GM23338 (cell line): ENCODE data around the gene OR1S2. TPM values are rescaled to one million over a fixed set of nuclear protein-coding genes. Genes with fewer than 3 reads are reported as not detected.

Source experiments
- ATAC-seq: fragments of 200-7000 bp; cut with Tn5 transposase; 3 replicates; pipeline ENCODE4 v1.9.1; 2020
- DNase-seq: peaks from one replicate; pipeline ENCODE4 v3.0.0-alpha.2; 2015; ENCODE audit warnings: low spot score
- H2AFZ ChIP-seq: fragments of 200-600 bp; sonication (generic); 2 replicates; pipeline ENCODE4 v1.8.0; 2016; ENCODE audit warnings: antibody characterized with exemption, mild to moderate bottlenecking, moderate library complexity
- H3F3A ChIP-seq: fragments of 200-600 bp; sonication (generic); replicated peaks from 2 replicates; pipeline ENCODE4 v1.8.0; 2017; ENCODE audit warnings: antibody characterized with exemption, mixed run types, low read depth
- H3K27ac ChIP-seq: fragments of 200-600 bp; sonication (generic); 2 replicates; pipeline ENCODE4 v1.6.1; 2016; ENCODE audit warnings: low read depth
- H3K27me3 ChIP-seq: fragments of 200-600 bp; sonication (generic); 2 replicates; pipeline ENCODE4 v1.8.0; 2016; ENCODE audit warnings: mild to moderate bottlenecking, mixed run types, moderate library complexity; ENCODE audit not compliant: insufficient read depth
- H3K36me3 ChIP-seq: fragments of 200-600 bp; sonication (generic); 2 replicates; pipeline ENCODE4 v1.8.0; 2016; ENCODE audit warnings: mild to moderate bottlenecking; ENCODE audit not compliant: insufficient read depth
- H3K4me1 ChIP-seq: fragments of 200-600 bp; sonication (generic); 2 replicates; pipeline ENCODE4 v1.8.0; 2016; ENCODE audit warnings: mild to moderate bottlenecking, moderate library complexity; ENCODE audit not compliant: insufficient read depth
- H3K4me2 ChIP-seq: fragments of 200-600 bp; sonication (generic); 2 replicates; pipeline ENCODE4 v1.7.1; 2017; ENCODE audit warnings: mixed run types
- H3K4me3 ChIP-seq: fragments of 200-600 bp; sonication (generic); 2 replicates; pipeline ENCODE4 v1.6.1; 2016; ENCODE audit warnings: mixed run types
- H3K79me2 ChIP-seq: fragments of 200-600 bp; sonication (generic); replicated peaks from 2 replicates; pipeline ENCODE4 v1.8.0; 2017; ENCODE audit warnings: mild to moderate bottlenecking; ENCODE audit not compliant: insufficient read depth
- H3K9me2 ChIP-seq: fragments of 200-600 bp; sonication (generic); 2 replicates; pipeline ENCODE4 v1.8.0; 2017; ENCODE audit not compliant: insufficient read depth
- H4K20me1 ChIP-seq: fragments of 200-600 bp; sonication (generic); replicated peaks from 2 replicates; pipeline ENCODE4 v1.8.0; 2017; ENCODE audit warnings: mild to moderate bottlenecking; ENCODE audit not compliant: insufficient read depth
- H3K27ac Mint-ChIP-seq: 2 replicates; pipeline ENCODE4 v1.8.0; 2020; ENCODE audit warnings: inconsistent platforms, mild to moderate bottlenecking, moderate library complexity, mixed read lengths
- H3K27me3 Mint-ChIP-seq: 3 replicates; pipeline ENCODE4 v1.8.0; 2022; ENCODE audit warnings: low read depth, mild to moderate bottlenecking, moderate library complexity, mixed read lengths, inconsistent platforms; ENCODE audit not compliant: insufficient read depth, poor library complexity
- H3K36me3 Mint-ChIP-seq: 3 replicates; pipeline ENCODE4 v1.8.0; 2021; ENCODE audit warnings: low read depth, mild to moderate bottlenecking, inconsistent platforms, moderate library complexity, mixed read lengths
- H3K4me1 Mint-ChIP-seq: 3 replicates; pipeline ENCODE4 v1.8.0; 2020; ENCODE audit warnings: mild to moderate bottlenecking, inconsistent platforms, mixed read lengths
- H3K4me3 Mint-ChIP-seq: 3 replicates; pipeline ENCODE4 v1.8.0; 2021; ENCODE audit warnings: moderate library complexity, mild to moderate bottlenecking, inconsistent platforms, mixed read lengths
- H3K9me3 Mint-ChIP-seq: 3 replicates; pipeline ENCODE4 v1.8.0; 2020; ENCODE audit warnings: moderate library complexity, mild to moderate bottlenecking, inconsistent platforms, mixed read lengths
- CREB1 ChIP-seq: fragments of 250-450 bp; sonication (Bioruptor Pico); IDR thresholded peaks from 2 replicates; pipeline ENCODE4 v1.5.0; 2020; ENCODE audit warnings: low read depth, mild to moderate bottlenecking, moderate library complexity
- EZH2 ChIP-seq: fragments of 200-600 bp; sonication (generic); IDR thresholded peaks from one replicate; pipeline ENCODE4 v1.8.0; 2017; ENCODE audit warnings: antibody characterized with exemption, mild to moderate bottlenecking, low read depth; ENCODE audit not compliant: unreplicated experiment
- POLR2AphosphoS5 ChIP-seq: IDR thresholded peaks from 2 replicates; pipeline ENCODE4 v1.6.1; 2016; ENCODE audit warnings: antibody characterized with exemption, low read depth
- STAT1 ChIP-seq: IDR thresholded peaks from one replicate; pipeline ENCODE4 v1.6.1; 2016; ENCODE audit warnings: antibody characterized with exemption; ENCODE audit not compliant: unreplicated experiment
- ZNF331 ChIP-seq: fragments of 250-450 bp; sonication (Bioruptor Pico); IDR thresholded peaks from 2 replicates; pipeline ENCODE4 v1.5.0; 2020; ENCODE audit warnings: low read depth, mild to moderate bottlenecking, moderate library complexity
- polyA plus RNA-seq: library from polyadenylated mRNA; unstranded; fragments of >200 nt; fragmentation: Nextera tagmentation; extraction: Ambion mirVana; gene quantifications from 2 replicates; pipeline ENCODE4 v1.2.1, GENCODE V29; 2016
- total RNA-seq: library from RNA; depleted of rRNA; stranded (reverse); fragments of >200 nt; shearing (Covaris generic); gene quantifications from 2 replicates; pipeline ENCODE4 v1.2.3, GENCODE V29; 2014
- TF ChIP-seq, protein P1 (sequence below): IDR thresholded peaks from one replicate; pipeline ENCODE4 v1.6.1; 2018; ENCODE audit warnings: antibody characterized with exemption; ENCODE audit not compliant: unreplicated experiment
- TF ChIP-seq, protein P2 (sequence below): IDR thresholded peaks from 2 replicates; pipeline ENCODE4 v1.6.1; 2016; ENCODE audit warnings: antibody characterized with exemption
- TF ChIP-seq, protein P3 (sequence below), 2 experiments: fragments of 200-600 bp in 1 of 2; sonication (generic) in 1 of 2; conservative IDR thresholded peaks; 2 replicates each; pipeline versions ENCODE4 v1.5.1 to v1.6.1; 2016 to 2017; ENCODE audit warnings: antibody characterized with exemption in 2 of 2, low read depth in 2 of 2, mild to moderate bottlenecking in 2 of 2, moderate library complexity in 1 of 2

OR1S2 gene
- total and polyA plus RNA-seq, 2 experiments from 2014 or later = not detected

GRCh38 chr11:58178444-58178843, 25.5 kb downstream of the OR1S2 start:
- H3K4me1 ChIP-seq = no peaks in the 10 kb centered on the region
- TF ChIP-seq, protein P1, sequence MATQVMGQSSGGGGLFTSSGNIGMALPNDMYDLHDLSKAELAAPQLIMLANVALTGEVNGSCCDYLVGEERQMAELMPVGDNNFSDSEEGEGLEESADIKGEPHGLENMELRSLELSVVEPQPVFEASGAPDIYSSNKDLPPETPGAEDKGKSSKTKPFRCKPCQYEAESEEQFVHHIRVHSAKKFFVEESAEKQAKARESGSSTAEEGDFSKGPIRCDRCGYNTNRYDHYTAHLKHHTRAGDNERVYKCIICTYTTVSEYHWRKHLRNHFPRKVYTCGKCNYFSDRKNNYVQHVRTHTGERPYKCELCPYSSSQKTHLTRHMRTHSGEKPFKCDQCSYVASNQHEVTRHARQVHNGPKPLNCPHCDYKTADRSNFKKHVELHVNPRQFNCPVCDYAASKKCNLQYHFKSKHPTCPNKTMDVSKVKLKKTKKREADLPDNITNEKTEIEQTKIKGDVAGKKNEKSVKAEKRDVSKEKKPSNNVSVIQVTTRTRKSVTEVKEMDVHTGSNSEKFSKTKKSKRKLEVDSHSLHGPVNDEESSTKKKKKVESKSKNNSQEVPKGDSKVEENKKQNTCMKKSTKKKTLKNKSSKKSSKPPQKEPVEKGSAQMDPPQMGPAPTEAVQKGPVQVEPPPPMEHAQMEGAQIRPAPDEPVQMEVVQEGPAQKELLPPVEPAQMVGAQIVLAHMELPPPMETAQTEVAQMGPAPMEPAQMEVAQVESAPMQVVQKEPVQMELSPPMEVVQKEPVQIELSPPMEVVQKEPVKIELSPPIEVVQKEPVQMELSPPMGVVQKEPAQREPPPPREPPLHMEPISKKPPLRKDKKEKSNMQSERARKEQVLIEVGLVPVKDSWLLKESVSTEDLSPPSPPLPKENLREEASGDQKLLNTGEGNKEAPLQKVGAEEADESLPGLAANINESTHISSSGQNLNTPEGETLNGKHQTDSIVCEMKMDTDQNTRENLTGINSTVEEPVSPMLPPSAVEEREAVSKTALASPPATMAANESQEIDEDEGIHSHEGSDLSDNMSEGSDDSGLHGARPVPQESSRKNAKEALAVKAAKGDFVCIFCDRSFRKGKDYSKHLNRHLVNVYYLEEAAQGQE = no peak
- H3K9me2 ChIP-seq = peaks cover 19% of the 10 kb centered on the region; the same call in 1 of the 2 replicates
- Mint-ChIP-seq H3K27ac (no peak overlapping the region), H3K36me3 (no peaks in the 10 kb centered on the region), H3K27me3 (no peaks in the 10 kb centered on the region), H3K4me1 (peaks cover 5% of the 10 kb centered on the region; the same call in 2 of the 3 replicates), H3K4me3 (no peak overlapping the region), H3K9me3 (no peaks in the 10 kb centered on the region)
- DNase-seq = no peak
- no peaks in the 10 kb centered on the region for H4K20me1 ChIP-seq
- no peaks in the 10 kb centered on the region for H3K79me2 ChIP-seq
- H3K4me2 ChIP-seq = no peak overlapping the region
- H3F3A ChIP-seq = no peaks in the 10 kb centered on the region
- H2AFZ ChIP-seq = peak overlapping the region; percentile 5; the same call in 1 of the 2 replicates
- no peak for ATAC-seq
- H3K27ac ChIP-seq = no peak overlapping the region
- no peaks in the 10 kb centered on the region for H3K36me3 ChIP-seq
- H3K4me3 ChIP-seq = no peak overlapping the region
- no peaks in the 10 kb centered on the region for H3K27me3 ChIP-seq

DNA sequence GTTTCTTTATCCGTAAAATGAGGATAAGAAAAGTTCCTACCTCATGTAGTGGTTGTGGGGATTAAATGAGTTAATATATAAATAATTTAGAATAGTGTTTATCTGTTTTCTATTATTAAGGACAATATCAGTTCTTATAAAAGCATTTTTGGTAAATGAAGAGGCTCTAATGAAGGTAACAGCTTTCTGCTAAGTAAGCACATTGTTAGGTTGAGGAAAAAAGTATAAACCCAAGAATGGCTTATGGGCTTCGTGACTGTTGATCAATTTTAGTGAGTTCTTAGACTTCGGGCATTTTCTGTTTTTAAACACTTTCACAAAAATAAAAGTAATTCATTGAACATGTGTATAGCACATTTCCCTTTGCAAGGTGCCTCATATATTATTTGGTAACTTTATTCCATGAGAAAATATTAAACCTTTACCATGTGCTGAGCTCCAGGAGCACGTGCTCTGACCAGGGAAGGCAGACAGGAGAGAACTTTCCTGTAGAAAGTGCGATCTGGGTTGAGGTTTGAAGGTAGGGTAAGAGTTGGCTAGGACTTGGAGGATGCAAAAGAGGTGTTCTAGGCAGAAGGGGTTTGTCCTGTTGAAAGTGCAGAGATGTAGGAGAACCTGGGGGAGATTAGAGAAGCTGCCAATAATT, 26.4 kb downstream of the OR1S2 start:
- Histone ChIP-seq H3K9me2 (peaks cover 16% of the 10 kb centered on the region; the same call in 1 of the 2 replicates), H3K36me3 (no peaks in the 10 kb centered on the region), H3K4me3 (no peak overlapping the region), H4K20me1 (no peaks in the 10 kb centered on the region), H3K4me2 (no peak overlapping the region), H3K4me1 (no peaks in the 10 kb centered on the region), H3F3A (no peaks in the 10 kb centered on the region), H3K27ac (no peak overlapping the region), H3K27me3 (no peaks in the 10 kb centered on the region), H3K79me2 (no peaks in the 10 kb centered on the region), H2AFZ (no peak overlapping the region)
- H3K9me3 Mint-ChIP-seq = no peaks in the 10 kb centered on the region
- H3K27ac Mint-ChIP-seq = no peak overlapping the region
- TF ChIP-seq, protein P2, sequence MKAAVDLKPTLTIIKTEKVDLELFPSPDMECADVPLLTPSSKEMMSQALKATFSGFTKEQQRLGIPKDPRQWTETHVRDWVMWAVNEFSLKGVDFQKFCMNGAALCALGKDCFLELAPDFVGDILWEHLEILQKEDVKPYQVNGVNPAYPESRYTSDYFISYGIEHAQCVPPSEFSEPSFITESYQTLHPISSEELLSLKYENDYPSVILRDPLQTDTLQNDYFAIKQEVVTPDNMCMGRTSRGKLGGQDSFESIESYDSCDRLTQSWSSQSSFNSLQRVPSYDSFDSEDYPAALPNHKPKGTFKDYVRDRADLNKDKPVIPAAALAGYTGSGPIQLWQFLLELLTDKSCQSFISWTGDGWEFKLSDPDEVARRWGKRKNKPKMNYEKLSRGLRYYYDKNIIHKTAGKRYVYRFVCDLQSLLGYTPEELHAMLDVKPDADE = no peak
- TF ChIP-seq, protein P3, sequence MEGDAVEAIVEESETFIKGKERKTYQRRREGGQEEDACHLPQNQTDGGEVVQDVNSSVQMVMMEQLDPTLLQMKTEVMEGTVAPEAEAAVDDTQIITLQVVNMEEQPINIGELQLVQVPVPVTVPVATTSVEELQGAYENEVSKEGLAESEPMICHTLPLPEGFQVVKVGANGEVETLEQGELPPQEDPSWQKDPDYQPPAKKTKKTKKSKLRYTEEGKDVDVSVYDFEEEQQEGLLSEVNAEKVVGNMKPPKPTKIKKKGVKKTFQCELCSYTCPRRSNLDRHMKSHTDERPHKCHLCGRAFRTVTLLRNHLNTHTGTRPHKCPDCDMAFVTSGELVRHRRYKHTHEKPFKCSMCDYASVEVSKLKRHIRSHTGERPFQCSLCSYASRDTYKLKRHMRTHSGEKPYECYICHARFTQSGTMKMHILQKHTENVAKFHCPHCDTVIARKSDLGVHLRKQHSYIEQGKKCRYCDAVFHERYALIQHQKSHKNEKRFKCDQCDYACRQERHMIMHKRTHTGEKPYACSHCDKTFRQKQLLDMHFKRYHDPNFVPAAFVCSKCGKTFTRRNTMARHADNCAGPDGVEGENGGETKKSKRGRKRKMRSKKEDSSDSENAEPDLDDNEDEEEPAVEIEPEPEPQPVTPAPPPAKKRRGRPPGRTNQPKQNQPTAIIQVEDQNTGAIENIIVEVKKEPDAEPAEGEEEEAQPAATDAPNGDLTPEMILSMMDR (conservative IDR thresholded peaks at IDR 0.05; ENCODE audit: low read depth in 2 of 2) = no peak
- TF ChIP-seq STAT1 (no peak), POLR2AphosphoS5 (no peak), ZNF331 (CRISPR knock-in tag) (no peak), EZH2 (no peak), CREB1 (CRISPR knock-in tag) (no peak)
- H3K36me3 Mint-ChIP-seq = no peaks in the 10 kb centered on the region
- H3K4me1 Mint-ChIP-seq = peaks cover 5% of the 10 kb centered on the region; the same call in 2 of the 3 replicates
- ATAC-seq = no peak
- no peak overlapping the region for H3K4me3 Mint-ChIP-seq
- H3K27me3 Mint-ChIP-seq = no peaks in the 10 kb centered on the region
- DNase-seq = no peak
